Umbilical cord (tissue), 1 donor: ENCODE data around the gene VAMP7. TPM values are rescaled to one million over a fixed set of nuclear protein-coding genes. Genes with fewer than 3 reads are reported as not detected.

Experiments
- total RNA-seq: library from RNA; depleted of rRNA; stranded (reverse); fragments of >200 nt; gene quantifications from one replicate; pipeline ENCODE4 v1.2.3, GENCODE V29; 2014; ENCODE audit warnings: low replicate concordance; ENCODE audit not compliant: insufficient read depth

Gene VAMP7
- total RNA-seq, 1 donor from 2014 or later: 31.5 TPM

Other genes starting within 250 kb of the VAMP7 start
- 4.3 TPM for gene IL9R, start 116.4 kb downstream of the VAMP7 start, total RNA-seq